NCI-H774 (cell line): ENCODE data around the gene HAVCR2.
"Not testable (repeated sequence)": the region's sequence is repeated elsewhere in the genome, so short reads cannot be mapped to it uniquely, and the experiment has no call there.

Source experiments
- DNase-seq: peaks from one replicate; lab custom pipeline; 2025; lab: John Stamatoyannopoulos, UW

HAVCR2 gene

DNA sequence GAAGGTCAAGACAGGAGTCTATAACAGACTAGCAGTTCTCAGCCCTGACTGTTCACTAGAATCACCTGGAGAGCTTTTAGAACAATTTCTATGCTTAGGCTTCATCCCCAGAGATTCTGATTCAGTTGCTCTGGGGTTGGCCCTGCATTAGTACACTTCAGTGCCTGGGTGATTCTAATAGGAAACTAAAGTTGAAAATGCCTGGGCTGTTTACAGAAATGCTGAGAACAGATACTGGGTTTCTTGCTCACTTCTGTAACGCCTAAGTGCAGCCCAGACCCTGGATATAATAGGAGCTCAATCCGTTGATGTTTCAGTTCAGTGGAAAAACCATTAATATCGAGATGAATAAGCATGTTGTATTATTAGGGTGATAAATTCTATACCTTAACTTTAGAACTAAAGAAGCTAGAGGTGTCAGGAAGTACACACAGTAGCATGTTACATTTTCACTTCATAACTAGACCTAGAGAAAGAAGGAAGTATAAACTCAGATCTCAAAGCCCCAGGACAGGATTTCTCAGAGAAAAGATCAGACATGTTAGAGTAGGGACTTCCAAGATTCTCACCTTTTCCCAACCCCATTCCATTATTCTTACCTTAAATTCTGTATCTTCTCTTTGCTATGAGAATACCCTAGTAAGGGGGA is 20.4 kb downstream of the HAVCR2 start:
- no peak for DNase-seq

DNA sequence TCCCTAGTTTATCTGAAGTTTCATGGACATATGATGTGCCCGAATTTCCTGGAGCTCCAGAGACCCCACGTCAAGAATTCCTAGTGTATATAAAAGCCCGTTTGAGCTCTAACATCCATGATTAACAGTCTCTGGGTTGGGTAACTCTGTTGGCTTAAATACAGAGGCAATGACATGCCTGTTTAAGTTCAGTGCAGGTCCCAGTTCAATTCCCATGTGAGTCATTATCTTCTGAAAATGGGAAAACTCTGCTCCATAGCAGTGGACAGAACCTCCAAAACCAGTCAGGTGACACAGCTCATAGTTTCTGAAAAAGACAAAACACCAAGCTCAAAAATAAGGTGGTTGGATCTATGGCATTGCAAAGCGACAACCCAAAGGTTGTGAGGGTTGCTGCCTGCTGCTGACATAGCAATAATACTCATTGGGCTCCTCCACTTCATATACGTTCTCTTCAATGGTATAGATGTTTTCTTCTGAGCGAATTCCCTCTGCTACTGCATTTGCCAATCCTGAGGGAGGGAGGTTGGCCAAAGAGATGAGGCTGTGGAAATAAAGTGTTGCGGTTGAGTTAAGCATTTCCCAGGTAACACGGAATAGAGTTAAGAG is 22.0 kb downstream of the HAVCR2 start:
- no peak for DNase-seq

DNA sequence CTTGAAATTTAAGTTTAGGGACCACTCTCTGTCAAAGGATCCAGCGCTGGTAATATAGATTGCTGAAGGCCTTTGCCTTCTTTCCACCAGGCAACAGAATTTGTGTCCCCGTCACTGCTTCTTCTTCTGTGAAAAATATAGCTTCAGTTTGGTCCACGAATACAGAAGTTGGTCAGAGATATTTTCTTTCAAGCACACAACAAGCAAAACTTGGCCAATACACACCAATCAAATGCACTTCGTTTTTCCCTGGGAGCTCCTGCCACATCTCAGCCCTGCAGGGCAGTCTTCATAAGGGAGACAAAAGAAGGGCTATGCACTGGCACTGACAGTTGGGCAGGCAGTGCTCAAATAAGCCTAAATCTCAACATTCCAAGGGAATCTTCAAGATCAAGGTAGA is 22.9 kb downstream of the HAVCR2 start:
- no peak for DNase-seq

DNA sequence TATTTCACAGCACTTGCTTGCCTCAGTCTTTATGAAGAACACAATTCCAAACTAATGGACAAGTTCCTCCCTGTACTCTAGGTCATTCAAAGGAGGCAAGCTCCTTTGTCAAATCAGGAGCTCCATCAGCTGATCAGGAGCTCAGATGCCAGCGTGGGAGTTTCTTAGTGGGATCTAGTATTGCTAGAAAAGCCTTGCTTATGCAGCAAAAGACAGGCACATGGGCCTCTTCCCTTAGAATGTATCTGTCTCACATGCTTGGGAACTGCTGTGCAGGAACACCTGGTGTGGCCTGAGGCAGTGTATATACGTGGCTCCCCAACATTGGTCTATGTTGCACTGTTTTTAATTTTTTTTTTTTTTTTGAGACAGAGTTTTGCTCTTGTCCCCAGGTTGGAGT is 28.6 kb downstream of the HAVCR2 start:
- DNase-seq = no peak

DNA sequence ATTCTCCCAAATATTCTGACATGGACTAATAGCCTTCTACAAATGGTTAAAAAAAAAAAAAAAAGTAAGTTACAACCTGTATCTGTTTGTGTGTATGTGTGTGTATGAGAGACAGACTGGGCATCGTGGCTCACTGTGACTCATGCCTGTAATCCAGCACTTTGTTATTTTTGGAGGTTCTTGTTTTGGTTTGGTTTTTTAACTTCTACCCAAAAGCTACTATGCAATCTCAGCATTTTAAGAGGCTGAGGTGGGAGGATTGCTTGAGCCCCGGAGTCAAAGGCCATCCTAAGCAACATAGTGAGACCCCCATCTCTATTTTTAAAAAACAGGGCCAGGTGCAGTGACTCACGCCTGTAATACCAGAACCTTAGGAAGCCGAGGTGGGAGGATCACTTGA is 32.3 kb downstream of the HAVCR2 start:
- no peak for DNase-seq

DNA sequence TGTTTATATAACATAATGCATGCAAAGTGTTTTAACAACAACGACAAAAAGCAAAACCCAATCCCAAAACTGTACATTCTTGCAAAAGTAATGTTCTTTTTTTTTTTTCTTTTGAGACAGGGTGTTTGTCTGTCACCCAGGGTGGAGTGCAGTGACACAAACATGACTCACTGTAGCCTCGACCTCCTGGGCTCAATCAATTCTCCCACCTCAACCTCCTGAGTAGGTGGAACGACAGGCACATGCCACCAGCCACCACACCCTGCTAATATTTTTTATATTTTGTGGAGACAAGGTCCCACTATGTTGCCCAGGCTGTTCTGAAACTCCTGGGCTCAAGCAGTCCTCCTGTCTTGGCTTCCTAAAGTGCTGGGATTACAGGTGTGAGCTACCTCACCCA is 36.3 kb downstream of the HAVCR2 start:
- no peak for DNase-seq

DNA sequence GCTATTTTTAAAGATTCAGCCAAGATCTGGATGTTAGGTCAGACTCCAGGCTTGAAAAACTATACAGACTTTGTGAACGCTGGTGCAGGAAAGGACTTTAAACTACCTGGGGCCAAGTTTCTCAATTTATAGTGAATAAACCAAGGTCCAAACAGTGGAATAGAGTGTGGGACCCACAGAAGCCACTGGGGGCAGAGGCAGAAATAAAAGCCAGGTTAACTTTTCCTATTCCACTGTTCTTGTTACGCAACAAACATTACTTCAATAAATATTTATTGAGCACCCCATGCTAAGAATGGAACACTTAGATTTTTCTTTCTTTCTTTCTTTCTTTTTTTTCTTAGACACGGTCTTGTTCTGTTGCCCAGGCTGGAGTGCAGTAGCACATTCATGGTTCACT is 38.9 kb downstream of the HAVCR2 start:
- no peak for DNase-seq

DNA sequence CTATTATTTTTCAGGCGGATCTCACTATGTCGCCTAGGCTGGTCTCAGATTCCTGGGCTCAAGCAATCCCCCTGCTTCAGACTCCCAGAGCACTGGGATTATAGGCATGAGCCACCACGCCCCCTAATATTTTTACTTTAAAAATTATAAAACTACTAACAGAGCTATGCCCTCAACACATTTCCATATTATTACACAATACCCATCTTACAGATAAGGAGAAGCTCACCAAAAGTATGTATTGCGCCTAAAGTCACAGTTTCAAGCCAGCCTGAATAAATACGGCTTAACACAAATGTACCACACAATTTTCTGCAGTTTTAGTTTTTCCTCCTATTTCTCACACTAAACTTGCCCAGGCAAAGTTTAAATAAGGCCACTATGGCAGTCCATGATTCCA is 40.1 kb downstream of the HAVCR2 start:
- no peak for DNase-seq

DNA sequence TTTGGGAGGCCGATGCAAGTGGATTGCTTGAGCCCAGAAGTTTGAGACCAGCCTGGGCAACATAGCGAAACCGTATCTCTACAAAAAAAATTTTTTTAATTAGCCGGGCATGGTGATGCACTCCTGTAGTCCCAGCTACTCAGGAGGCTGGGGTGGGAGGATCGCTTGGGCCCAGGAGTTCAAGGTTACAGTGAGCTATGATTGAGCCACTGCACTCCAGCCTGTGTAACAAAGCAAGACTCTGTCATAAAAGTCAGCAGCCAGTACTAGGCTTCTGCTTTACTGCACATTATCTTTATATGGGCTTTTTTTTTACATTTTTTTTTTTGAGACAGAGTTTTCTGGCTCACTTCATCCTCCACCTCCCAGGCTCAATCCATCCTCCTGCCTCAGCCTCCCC is 40.5 kb downstream of the HAVCR2 start:
- DNase-seq = no peak

DNA sequence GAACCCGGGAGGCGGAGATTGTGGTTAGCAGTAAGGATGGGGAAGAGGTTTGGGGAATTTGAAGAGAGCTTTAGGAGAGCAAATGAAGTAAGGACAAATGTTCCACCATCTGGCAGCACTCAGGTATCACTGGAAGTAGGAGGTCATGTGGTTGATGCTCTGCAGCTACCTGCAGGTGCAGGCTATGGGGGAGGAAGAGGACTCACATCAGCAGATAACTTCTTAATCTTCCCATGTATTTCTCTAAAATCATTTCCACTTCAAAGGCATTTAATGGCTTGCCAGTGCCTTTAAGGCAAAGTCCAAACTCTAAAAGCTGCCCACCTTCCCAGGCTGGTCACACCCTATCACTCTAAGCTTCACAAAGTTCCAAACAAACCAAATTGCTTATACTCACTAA is 41.8 kb downstream of the HAVCR2 start:
- no peak for DNase-seq

DNA sequence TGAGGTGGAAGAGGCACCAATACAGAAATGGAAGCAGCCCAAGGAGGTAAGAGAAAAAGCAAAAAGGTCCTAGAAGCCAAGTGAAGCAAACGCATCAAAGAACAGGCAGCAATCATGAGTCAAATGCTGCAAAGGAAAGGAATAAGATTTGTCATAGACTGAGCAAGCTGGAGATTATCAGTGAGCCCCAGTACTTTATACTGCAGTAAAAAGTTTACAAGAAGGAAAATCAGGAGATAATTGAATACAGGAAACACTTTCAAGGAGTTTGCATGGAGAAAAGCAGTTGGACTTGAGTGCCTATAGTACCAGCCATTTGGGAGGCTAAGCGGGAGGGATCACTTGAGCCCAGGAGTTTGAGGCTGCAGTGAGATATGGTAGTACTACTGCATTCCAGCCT is 42.8 kb downstream of the HAVCR2 start:
- no peak for DNase-seq

DNA sequence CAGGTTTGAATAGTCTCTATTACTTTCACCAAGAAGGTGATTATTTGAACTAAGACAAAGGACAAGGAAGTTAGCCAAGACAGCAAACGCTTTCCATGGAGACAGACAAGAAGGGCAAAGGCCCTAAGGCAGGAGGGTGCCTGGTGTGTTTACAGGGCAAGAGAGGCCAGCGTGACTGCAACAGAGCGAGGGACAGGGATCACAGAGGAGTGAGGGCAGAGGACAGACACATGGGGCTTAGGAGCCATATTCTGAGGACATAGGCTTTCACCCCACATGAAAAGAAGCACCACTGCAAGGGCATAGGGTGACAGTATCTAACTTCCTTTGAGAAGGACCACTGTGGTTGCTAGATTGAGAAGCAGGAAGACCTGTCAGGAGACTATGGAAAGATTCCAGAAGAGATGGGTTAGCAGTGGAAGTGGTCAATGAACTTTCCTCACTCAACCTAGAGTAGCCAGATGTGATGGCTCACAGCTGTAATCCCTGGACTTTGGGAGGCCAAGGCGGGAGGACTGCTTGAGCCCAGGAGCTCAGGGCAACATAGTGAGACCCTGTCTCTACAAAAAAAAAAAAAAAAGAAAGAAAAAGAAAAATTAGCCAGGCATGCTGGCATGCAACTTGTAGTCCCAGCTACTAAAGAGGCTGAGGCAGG is 44.9 kb downstream of the HAVCR2 start:
- no peak for DNase-seq

DNA sequence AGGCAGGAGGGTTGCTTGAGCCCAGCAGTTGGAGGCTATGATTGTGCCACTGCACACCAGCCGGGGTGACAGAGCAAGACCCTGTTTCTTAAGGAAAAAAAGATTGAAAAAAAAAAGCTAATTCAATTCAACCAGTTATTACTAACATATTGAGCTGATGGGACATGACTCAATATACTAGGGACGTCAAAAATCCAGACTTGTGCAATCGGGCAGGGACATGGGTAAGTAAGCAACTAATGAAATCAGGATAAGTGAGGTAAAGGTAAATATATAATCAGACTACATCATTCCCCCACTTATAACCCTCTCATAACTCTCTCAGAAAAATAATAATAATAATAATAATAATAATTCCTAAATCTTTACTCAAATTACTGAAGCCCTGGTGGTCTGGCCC is 49.0 kb downstream of the HAVCR2 start:
- no peak for DNase-seq

DNA sequence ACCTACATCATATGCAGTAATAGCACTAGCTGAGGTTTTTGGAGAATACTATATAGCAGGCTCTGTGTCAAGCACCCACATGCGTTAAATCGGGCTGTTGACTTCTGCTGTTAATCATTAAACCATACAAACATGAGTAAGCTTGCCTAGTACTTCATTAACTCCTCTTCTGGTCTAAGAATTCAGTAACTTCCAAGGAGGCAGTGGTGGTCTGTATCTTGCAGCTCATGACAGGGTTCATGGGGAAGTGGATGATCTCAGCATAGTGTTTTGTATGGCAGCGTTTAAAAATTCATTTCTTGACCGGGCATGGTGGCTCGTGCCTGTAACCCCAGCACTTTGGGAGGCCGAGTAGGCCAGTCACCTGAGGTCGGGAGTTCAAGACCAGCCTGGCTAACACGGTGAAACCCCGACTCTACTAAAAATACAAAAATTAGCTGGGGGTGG is 49.7 kb downstream of the HAVCR2 start, which contains the start of gene HAVCR1:
TSS of gene HAVCR1 (minus strand) at position 24 of the 447 bp plus-strand sequence. CDS start 1,173 bp downstream, outside the sequence.
- DNase-seq = no peak

DNA sequence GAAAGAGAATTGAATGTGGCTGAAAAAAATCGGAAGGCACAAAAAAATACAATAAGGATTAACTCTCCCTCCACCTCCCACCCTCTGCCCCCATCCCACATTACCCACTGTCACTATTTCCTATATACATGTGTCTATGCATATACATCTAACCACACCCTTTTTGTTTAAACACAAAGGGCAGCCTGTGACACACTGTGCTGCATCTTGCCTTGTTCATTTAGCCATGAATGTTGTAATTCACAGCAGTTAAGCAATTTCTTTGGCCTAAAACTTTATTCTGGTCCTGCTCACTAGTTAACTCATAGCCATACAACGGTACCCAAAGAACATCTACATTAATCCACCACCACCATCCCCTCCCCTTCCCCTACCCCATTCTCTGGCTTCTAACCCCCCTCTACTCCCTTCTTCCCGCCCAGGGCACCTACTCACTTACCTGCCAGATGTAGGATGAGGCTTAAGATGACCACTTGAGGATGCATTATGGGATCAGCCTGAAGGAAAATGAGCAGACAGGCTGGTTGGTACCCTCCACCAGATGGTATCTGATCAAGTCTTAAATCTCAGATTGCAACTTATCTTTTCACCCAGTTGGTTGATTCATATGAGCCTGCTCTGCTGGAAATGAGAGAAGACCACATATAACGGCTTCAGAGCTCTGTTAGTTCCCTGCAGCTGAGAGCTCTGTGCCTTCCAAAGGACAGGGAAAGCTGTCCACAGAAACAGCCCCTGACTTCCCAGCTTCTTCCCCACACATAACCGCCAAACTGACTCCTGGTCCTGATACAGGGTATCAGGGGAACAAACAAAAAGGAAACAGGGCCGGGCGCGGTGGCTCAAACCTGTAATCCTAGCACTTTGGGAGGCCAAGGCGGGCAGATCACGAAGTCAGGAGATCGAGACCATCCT is 51.1 kb downstream of the HAVCR2 start:
- no peak for DNase-seq

DNA sequence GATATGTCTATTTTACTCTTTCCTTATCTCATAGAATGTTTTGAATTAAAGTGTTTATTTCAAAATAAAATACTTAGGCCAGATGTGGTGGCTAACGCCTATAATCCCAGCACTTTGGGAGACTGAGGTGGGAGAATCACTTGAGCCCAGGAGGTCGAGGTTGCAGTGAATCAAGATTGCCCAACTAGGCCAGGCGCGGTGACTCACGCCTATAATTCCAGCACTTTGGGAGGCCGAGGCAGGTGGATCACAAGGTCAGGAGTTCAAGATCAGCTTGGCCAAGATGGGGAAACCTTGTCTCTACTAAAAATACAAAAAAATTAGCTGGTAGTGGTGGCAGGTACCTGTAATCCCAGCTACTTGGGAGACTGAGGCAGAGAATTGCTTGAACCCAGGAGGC is 52.0 kb downstream of the HAVCR2 start:
- DNase-seq = not testable (repeated sequence)

DNA sequence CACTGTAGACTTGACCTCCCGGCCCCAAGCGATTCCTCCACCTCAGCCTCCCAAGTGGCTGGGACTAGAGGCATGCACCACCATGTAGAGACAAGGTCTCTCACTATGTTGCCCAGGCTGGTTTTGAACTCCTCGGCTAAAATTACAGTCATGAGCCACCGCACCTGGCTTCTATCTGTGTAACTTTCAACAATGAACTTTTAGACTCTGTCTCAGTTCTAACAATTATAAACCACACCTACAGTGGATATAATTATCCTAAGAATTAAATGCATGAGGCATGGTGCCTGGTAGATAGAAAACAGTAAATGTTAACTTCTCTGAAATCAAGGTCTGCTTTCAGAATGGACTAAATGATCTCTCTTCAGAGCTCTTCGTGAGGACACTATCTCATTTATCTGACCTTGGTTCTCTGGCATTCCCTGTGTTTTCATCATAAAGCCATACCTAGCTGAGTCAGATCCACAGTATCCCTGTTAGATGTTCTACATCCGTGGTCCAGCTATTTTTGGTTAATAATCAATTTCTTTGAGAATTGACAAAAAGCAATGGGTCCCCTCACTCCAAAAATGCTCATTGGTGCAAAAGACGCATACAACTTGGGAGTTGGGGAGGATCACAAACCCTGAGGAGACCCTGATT is 57.1 kb downstream of the HAVCR2 start:
- no peak for DNase-seq

DNA sequence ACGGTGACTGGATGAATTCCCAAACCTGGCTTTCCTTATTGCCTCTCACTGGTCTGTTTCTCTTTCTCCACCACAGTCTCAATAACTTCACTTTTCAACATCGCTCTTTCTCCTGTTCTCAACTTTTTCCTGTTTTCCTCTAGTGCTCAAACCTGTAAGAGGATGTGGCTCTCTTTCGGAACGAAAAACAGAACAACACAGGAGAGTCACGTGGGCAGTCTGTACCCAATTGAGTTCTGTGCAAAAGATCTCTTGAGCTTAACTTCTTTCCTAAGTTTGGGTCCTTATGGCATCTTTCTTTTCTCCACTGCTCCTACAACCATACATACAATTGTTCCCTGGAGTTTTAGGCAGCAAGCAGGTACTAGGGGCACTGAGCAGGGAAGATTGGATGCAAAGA is 58.8 kb downstream of the HAVCR2 start:
- no peak for DNase-seq

DNA sequence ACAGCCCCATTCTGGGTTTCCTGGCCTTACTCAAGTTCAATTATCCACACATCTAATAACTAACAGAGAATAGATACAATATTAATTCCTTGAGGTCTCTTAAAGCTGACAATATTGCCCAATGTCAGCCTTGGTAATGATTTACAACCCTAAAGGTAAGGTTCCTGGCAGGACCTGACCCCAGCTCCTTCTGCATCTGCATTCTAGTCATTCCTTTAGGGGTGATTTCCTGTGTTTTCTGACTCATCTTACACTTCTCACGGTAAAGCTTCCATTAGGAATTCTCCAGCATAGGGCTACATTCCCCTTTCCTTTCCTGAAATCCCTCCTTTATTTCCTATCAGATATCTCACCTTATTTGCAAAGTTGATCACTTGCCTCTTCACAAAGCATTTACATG is 59.2 kb downstream of the HAVCR2 start:
- DNase-seq = no peak

DNA sequence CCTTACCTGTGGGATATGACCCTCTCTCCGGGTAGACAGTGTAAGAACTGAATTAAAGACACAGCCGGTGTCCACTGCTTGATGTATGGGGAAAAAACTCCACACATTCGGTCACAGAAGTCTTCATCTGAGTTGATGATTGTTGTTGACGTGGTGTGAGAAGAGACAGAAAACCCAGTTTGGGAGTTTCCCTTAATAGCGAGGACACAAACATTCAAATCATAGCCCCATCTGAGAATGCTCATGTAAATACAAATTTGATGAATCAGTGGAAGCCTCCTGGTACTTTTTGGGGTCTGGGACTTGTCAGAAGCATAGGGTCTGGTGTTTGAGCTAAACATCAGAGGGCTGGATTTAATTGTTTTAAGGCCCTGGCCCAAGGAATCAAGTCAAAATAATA is 60.9 kb downstream of the HAVCR2 start:
- DNase-seq = no peak

DNA sequence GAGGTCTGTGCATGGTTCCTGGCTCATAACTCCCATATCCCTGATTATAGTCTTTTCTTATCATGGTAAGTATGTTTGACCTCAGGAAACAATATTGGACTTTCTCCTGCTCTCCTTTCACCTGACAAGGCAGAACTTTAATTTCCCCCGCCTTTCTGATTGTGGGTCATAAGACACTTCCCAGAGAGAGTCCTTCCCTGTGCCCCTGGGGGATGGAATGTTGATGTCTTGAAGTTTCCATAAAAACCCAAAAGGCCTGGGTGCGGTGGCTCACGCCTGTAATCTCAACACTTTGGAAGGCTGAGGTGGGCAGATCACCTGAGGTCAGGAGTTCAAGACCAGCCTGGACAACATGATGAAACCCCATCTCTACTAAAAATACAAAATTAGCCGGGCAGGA is 61.8 kb downstream of the HAVCR2 start:
- DNase-seq = not testable (repeated sequence)

DNA sequence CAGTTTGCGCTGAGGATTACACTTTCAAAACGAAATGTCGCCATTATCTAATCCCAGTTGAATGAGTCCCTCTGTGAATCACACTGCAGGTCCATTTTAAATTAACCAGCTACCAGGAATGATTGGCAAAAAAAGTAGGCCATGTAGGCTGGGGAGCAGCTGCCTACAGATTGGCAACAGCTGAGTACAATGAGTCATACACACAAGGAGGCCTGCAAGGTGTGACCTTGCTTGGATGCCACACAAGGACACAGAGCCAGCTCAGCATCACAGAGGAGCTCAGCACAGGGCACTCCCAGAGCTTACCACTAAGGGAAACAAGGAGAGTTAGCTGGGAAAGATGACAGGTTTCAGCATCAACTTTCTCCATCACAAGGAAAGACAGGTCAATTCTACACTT is 62.8 kb downstream of the HAVCR2 start:
- no peak for DNase-seq
